Measurements from ENCODE around the gene CPNE2.
A peak's percentile ranks its signal among the peaks of the same experiment; 100 is the strongest.

Gene CPNE2

DNA sequence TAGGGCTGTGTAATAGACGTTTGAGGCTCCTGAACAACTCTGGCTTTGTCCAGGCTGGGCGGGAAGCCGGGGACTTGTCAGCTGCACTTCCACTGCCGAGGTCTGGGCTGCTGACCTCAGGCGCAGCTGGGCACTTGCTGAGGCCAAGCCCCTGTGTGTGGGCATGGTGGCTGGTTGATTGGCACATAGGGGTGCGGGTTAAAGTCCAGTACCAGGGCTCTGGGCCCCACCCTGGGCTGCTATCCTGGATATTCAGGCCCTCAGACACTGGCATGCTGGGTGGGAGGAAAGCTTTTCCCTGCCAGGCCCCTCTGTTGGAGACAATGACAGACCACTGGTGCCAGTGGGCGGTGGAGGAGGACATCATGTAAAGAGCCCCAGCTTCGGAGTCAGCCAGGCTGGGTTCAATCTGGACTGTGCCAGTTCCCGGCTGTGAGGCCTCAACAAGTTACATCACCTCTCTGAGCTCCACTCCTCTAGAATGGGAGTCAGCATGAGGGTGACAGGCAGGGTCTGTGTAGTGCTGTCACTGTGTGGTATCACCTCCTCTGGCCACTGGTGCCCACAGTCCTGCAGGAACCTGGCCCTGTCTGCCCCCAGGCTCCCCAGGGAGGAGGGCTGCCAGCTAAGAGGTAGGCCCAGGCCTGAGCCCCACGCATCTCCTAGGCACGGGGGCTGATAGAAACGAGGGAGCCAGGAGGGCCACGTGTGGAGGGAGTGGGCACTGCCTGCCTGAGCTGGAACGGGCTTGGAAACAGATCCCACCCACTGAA is 51.0 kb downstream of the CPNE2 start:
- TF ChIP-seq, protein P1, sequence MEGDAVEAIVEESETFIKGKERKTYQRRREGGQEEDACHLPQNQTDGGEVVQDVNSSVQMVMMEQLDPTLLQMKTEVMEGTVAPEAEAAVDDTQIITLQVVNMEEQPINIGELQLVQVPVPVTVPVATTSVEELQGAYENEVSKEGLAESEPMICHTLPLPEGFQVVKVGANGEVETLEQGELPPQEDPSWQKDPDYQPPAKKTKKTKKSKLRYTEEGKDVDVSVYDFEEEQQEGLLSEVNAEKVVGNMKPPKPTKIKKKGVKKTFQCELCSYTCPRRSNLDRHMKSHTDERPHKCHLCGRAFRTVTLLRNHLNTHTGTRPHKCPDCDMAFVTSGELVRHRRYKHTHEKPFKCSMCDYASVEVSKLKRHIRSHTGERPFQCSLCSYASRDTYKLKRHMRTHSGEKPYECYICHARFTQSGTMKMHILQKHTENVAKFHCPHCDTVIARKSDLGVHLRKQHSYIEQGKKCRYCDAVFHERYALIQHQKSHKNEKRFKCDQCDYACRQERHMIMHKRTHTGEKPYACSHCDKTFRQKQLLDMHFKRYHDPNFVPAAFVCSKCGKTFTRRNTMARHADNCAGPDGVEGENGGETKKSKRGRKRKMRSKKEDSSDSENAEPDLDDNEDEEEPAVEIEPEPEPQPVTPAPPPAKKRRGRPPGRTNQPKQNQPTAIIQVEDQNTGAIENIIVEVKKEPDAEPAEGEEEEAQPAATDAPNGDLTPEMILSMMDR (conservative IDR thresholded peaks at IDR 0.05) = no peak
- no peak overlapping the region for H3K27ac ChIP-seq

DNA sequence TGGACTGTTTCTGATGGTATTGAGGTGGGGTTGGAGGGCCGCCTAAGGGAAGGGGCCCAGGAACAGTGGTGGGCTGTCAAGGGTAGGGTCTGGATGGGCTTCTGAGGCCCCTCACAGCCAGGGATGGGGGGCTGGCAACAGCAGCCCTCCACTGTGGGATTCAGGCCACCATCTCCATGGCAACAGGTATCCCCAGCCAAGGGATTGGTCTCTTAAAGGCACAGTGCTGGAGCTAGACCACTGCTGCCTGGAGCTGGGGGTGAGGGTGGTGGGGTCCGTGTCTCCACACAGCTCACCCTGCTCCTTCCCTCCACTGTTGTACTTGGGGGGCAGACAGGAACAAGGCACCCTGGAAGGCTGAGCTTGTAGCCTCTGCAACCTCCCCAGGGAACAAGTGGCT is 51.6 kb downstream of the CPNE2 start:
- TF ChIP-seq, protein P1 (conservative IDR thresholded peaks at IDR 0.05) = no peak
- no peak overlapping the region for H3K27ac ChIP-seq

DNA sequence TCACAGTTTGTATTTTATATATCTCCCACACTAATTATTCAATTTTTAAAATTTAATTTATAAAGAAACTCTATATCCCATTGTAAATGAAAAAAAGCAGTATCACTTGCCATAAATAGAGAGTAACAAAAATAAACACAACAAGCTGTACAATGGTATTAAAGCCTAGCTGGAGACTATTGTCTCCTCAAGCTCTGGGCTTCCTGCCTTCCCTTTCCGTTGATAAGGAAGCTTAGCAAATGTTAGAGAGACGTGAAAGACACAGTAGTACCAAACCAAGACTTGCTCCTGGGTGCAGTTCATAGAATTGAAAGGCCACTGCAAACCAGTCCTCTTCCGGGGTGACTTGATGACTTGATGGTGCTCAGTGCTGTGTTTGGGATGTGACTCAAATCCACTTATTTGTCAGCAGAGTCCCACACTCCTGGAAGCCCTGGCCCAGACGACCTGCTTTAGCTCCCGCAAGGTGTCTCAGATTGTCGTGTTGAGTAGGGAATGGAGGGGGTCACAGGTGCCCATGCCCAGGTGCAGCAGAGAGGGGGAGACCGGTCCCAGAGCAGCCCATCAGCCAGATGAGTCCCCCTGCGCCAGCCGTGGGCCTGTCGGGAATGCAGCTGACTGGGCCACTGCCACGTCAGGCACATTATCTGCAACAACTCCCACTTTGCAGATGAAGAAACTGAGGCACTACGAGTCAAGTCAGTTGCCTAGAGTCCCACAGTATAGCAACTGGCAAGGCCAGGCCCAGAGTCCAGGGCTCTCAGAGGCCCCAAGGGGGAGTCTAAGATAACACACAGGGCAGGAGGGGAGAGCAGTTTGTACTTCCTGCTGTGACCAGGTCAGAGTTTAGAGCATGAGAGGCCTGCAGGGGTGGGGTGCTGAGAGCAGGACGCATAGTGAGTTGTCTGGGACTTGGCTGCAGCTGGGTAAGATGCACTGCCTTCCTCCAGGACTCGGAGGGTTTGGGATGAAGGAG is 53.0 kb downstream of the CPNE2 start:
- H3K27ac ChIP-seq = no peak overlapping the region
- TF ChIP-seq, protein P1 (conservative IDR thresholded peaks at IDR 0.05) = no peak

DNA sequence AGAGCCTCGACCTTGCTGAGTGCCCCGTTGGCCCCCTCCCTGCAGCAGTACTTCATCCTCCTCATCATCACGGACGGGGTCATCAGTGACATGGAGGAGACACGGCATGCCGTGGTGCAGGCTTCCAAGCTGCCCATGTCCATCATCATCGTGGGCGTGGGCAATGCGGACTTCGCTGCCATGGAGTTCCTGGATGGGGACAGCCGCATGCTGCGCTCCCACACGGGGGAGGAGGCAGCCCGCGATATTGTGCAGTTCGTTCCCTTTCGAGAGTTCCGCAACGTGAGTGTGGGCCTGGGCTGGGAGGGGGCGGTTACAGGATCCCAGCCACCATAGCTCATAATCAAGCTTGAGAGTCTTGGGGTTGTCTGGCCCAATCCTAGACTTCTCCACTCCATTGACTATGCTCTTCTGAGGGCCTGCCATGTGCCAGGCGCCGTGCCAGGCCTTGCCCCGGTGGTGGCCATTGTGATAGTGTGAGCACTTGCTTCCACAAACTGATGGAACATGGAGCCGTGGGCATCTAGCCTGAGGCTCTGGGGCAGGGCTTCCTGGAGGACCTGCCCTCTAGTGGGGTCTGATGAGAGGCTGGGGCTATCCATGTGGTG is 53.8 kb downstream of the CPNE2 start:
- TF ChIP-seq, protein P1 (conservative IDR thresholded peaks at IDR 0.05) = no peak
- peak overlapping the region; percentile 72 for H3K27ac ChIP-seq

DNA sequence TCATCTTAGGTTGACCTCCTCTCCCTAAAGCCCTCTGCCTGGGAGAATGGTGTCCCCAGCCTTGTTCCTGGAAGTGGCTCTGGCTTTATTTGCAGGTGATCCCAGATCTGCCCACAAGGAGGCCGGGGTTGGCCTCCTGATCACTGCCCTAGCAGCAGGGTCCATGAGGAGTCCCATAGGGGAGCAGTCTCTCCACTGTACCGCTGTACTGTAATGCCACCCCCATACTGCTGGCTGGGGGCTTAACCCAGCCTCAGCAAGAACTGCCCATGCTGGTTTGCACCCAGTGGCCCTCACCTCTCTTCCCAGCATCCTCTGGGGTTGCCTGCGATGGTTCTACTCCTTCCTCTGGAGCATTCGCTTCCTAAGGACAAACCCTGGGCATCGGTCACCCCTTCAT is 54.4 kb downstream of the CPNE2 start:
- TF ChIP-seq, protein P1 (conservative IDR thresholded peaks at IDR 0.05) = no peak

DNA sequence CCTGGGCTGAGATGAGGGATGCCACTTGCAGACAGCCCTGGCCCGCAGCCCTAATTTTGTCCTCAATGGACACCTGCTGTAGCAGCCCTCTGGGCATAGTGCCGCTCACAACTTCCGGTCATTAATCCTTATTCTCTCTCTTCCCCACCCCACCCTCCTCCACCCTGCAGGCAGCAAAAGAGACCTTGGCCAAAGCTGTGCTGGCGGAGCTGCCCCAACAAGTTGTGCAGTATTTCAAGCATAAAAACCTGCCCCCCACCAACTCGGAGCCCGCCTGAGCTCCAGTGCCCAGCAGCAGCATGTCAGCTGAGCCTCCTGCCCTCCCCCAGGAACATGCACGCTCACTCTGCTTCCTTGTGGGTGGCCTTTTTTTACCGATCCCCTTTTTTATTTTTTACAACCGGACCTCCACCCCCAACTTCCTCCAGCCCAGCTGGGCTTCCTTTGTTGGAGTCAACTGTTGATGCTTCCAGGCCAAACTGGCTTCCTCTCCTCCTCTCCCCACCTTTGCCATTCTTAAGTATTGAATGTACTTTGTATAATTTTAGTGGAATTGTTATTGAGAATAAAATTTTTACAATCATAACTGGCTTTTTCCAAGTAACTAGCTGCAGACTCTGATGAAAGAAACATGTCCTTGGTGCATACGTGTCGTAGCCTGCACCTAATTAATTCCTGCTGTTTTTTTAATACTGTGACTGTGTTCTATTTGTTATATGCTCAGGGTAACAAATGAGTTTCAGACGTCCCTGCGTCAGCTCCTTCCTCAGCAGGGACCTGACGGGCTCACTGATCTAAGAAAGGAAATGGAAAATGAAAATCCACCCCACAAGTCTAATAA is 55.2 kb downstream of the CPNE2 start:
- H3K27ac ChIP-seq = peak overlapping the region; percentile 72
- TF ChIP-seq, protein P1 (conservative IDR thresholded peaks at IDR 0.05) = no peak

More for the DNA sequence above, 54.4 kb downstream of the CPNE2 start:
- H3K27ac ChIP-seq = peak overlapping the region; percentile 72

Data from VCaP (cell line).